Peyer's patch (tissue), 4 donors: ENCODE results near the gene TTC21B.

ENCODE experiments used
- CTCF ChIP-seq, 6 experiments: fragments of 450-650 bp in 4 of 6; fragments of 200-600 bp in 2 of 6; sonication (generic) in 1 of 6; IDR thresholded peaks; one replicate each; pipeline ENCODE4 v1.5.1; 2017 to 2019; ENCODE audit warnings: antibody characterized with exemption in 6 of 6, mild to moderate bottlenecking in 3 of 6, moderate library complexity in 1 of 6
- POLR2A ChIP-seq, 2 donors: fragments of 450-650 bp; IDR thresholded peaks; one replicate each; pipeline ENCODE4 v1.5.1; 2017; ENCODE audit warnings: antibody characterized with exemption in 2 of 2, mild to moderate bottlenecking in 2 of 2, moderate library complexity in 2 of 2

GRCh38 chr2:165840333-165840958 is 113.1 kb downstream of the TTC21B start:
- no peak for TF ChIP-seq CTCF (IDR thresholded peaks at IDR 0.05)
- TF ChIP-seq POLR2A (IDR thresholded peaks at IDR 0.05) = no peak
